ENCODE results near the gene PNRC1. TPM values are rescaled to one million over a fixed set of nuclear protein-coding genes. Genes with fewer than 3 reads are reported as not detected.
A peak's percentile ranks its signal among the peaks of the same experiment; 100 is the strongest.

The PNRC1 gene
- total RNA-seq, 1 donor = 46.2 TPM

- peak; percentile 98 for DNase-seq (ENCODE audit: low read depth)
Observed at GRCh38 chr6:89081423-89082322, 1.1 kb downstream of the PNRC1 start.

GRCh38 chr6:89082486-89082891 is 1.9 kb downstream of the PNRC1 start:
- DNase-seq (ENCODE audit: low read depth) = peak; percentile 50
- H3K4me3 ChIP-seq (ENCODE audit: low read depth, low read length) = peak overlapping the region; percentile 99
- TF ChIP-seq CTCF (IDR thresholded peaks at IDR 0.05; ENCODE audit: insufficient read depth, low read depth, low read length) = no peak

More at GRCh38 chr6:89081423-89082322, 1.1 kb downstream of the PNRC1 start:
- H3K4me3 ChIP-seq (ENCODE audit: low read depth, low read length) = peak overlapping the region; percentile 99
- TF ChIP-seq CTCF (IDR thresholded peaks at IDR 0.05; ENCODE audit: insufficient read depth, low read depth, low read length) = no peak

- no peak overlapping the region for H3K4me3 ChIP-seq (ENCODE audit: low read depth, low read length)
- TF ChIP-seq CTCF (IDR thresholded peaks at IDR 0.05; ENCODE audit: insufficient read depth, low read depth, low read length) = no peak
- DNase-seq (ENCODE audit: low read depth) = no peak
Observed at GRCh38 chr6:89084542-89084941, 4.0 kb downstream of the PNRC1 start.

GRCh38 chr6:89084954-89085353 is 4.4 kb downstream of the PNRC1 start:
- no peak overlapping the region for H3K4me3 ChIP-seq (ENCODE audit: low read depth, low read length)
- peak; percentile 11 for DNase-seq (ENCODE audit: low read depth)
- TF ChIP-seq CTCF (IDR thresholded peaks at IDR 0.05; ENCODE audit: insufficient read depth, low read depth, low read length) = no peak

- DNase-seq (ENCODE audit: low read depth) = peak; percentile 20
- TF ChIP-seq CTCF (IDR thresholded peaks at IDR 0.05; ENCODE audit: insufficient read depth, low read depth, low read length) = no peak
- H3K4me3 ChIP-seq (ENCODE audit: low read depth, low read length) = no peak overlapping the region
Observed at GRCh38 chr6:89085409-89086205, 5.1 kb downstream of the PNRC1 start.

- H3K4me3 ChIP-seq (ENCODE audit: low read depth, low read length) = no peak overlapping the region
- DNase-seq (ENCODE audit: low read depth) = peak; percentile 49
- TF ChIP-seq CTCF (IDR thresholded peaks at IDR 0.05; ENCODE audit: insufficient read depth, low read depth, low read length) = no peak
Observed at GRCh38 chr6:89087881-89088280, 7.3 kb downstream of the PNRC1 start.
